Measurements from ENCODE around the gene REP15. TPM values are rescaled to one million over a fixed set of nuclear protein-coding genes. Genes with fewer than 3 reads are reported as not detected.
"Not testable (repeated sequence)": the region's sequence is repeated elsewhere in the genome, so short reads cannot be mapped to it uniquely, and the experiment has no call there.

Gene REP15
- total and polyA plus RNA-seq, 7 donors: 0.39 to 2.7 (median 0.73) TPM

DNA sequence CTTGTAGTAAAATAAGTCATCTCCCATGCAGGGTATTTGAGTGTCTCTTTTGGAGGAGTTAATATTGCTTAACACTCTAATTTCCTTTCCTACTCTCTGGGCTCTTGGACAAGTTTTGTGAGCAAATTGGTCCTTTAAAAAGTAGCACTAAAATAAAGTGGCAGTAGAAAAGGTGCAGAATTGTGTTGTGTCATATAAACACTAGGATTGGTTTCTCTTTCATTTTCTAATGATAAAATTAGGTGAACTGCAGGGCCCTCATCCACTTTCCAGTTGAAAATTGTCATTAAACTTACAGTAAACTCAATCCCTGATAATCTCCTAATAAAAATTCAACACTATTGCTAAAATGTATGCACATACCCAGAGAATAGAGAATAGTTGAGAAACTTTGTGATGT lies 42.6 kb upstream of the REP15 start:
- intact Hi-C loops (cut with DNase I): loop anchor here (5.0 kb wide), 2 partner anchors 126 to 221 kb away; no protein-coding TSS in a partner anchor
- no peak overlapping the region for H3K27ac ChIP-seq
- no peak for ATAC-seq
- no peaks in the 10 kb centered on the region for H3K27me3 ChIP-seq (ENCODE audit: insufficient read depth in 3 of 3, low read length in 2 of 3)
- TF ChIP-seq, protein P1, sequence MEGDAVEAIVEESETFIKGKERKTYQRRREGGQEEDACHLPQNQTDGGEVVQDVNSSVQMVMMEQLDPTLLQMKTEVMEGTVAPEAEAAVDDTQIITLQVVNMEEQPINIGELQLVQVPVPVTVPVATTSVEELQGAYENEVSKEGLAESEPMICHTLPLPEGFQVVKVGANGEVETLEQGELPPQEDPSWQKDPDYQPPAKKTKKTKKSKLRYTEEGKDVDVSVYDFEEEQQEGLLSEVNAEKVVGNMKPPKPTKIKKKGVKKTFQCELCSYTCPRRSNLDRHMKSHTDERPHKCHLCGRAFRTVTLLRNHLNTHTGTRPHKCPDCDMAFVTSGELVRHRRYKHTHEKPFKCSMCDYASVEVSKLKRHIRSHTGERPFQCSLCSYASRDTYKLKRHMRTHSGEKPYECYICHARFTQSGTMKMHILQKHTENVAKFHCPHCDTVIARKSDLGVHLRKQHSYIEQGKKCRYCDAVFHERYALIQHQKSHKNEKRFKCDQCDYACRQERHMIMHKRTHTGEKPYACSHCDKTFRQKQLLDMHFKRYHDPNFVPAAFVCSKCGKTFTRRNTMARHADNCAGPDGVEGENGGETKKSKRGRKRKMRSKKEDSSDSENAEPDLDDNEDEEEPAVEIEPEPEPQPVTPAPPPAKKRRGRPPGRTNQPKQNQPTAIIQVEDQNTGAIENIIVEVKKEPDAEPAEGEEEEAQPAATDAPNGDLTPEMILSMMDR (IDR thresholded peaks at IDR 0.05): no peak
- peaks cover 0 to 53% of the 10 kb centered on the region in 2 donors for H3K36me3 ChIP-seq (ENCODE audit: insufficient read depth in 1 of 2, low read depth in 1 of 2)
- H3K4me3 ChIP-seq: no peak overlapping the region
- no peaks in the 10 kb centered on the region for H3K9me3 ChIP-seq
- no peaks in the 10 kb centered on the region for H3K4me1 ChIP-seq
- DNase-seq: no peak

DNA sequence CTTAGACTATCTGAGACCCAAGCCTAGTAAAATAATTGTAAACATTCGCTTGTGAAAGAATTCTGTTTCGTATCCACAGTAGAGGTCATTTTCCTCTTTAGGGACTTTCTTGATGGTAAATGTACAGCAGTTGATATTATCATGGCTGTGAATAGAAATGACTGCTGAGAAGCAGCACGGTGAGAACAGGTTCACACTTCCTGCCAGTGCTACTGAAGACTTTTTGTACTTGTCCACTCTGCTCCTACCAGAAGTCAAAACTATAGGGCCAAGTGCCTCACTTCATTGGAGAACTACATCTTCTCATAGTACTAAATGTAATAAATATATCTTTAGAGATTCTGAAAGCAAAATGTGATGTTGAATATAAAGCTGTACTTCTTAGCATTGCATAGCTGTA lies 40.8 kb upstream of the REP15 start:
- 78 to 85% (median 78%) methylated on average over 3 of the region's 3 CpGs for WGBS, 3 donors
- ATAC-seq; intact Hi-C loops (cut with DNase I); H3K4me3 ChIP-seq; H3K9me3 ChIP-seq; H3K27me3 ChIP-seq (ENCODE audit: insufficient read depth in 3 of 3, low read length in 2 of 3); DNase-seq; H3K27ac ChIP-seq; H3K4me1 ChIP-seq: not testable (repeated sequence)
- H3K36me3 ChIP-seq (ENCODE audit: insufficient read depth in 1 of 2, low read depth in 1 of 2): peaks cover 0 to 57% of the 10 kb centered on the region in 2 donors

DNA sequence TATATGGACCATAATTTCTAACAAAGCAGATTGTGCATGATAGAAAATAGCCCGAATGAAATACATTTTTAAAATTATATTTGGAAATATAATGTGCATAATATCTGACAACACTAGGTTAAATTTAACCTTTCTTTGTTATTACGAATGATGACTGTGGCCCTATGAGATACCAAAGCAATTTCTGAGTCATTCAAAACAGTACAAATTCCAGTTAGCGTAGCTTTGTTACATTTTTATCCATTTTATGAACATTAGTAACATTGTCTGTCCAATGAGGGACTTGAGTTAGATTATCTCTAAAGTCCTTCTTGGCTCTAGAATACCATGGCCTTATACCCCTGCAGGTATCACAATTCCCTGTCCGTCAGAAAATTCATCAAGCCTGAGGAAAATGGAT lies 39.0 kb upstream of the REP15 start:
- TF ChIP-seq, protein P1 (IDR thresholded peaks at IDR 0.05): no peak
- DNase-seq (no peak), ATAC-seq (no peak)
- no peaks in the 10 kb centered on the region for H3K27me3 ChIP-seq (ENCODE audit: insufficient read depth in 3 of 3, low read length in 2 of 3)
- H3K4me3 ChIP-seq: no peak overlapping the region
- WGBS, 3 donors: 79 to 97% (median 97%) methylated on average over 4 of the region's 4 CpGs
- H3K27ac ChIP-seq: no peak overlapping the region
- intact Hi-C loops (cut with DNase I): no loop called here
- H3K36me3 ChIP-seq (ENCODE audit: insufficient read depth in 1 of 2, low read depth in 1 of 2): peaks cover 0 to 67% of the 10 kb centered on the region in 2 donors
- H3K9me3 ChIP-seq: no peaks in the 10 kb centered on the region
- no peaks in the 10 kb centered on the region for H3K4me1 ChIP-seq

DNA sequence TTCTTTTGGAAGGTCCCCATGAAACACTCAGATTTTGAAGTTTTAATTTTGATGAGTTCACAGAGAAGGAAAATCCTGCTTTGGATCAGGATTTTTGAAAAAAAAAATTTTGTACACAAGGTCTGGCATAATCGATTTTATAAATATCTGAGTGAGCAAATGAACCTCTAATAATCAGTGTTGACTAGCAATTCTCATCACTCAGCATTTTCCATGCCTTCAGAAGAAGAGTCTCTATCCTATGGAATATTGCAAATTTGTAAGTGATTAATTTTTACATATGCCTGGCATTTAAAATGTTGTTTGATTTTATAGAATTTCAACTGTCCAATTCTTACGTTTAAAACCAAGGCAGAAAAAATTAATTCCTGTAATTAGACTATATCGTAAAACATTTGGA lies 30.5 kb upstream of the REP15 start:
- intact Hi-C loops (cut with DNase I): no loop called here
- ATAC-seq (no peak), DNase-seq (no peak)
- Histone ChIP-seq H3K27ac (no peak overlapping the region), H3K4me3 (no peak overlapping the region), H3K36me3 (ENCODE audit: insufficient read depth in 1 of 2, low read depth in 1 of 2) (peaks cover 2 to 79% of the 10 kb centered on the region in 2 donors), H3K27me3 (ENCODE audit: insufficient read depth in 3 of 3, low read length in 2 of 3) (no peaks in the 10 kb centered on the region), H3K9me3 (no peaks in the 10 kb centered on the region), H3K4me1 (no peaks in the 10 kb centered on the region)
- WGBS, 3 donors: 76 to 90% (median 89%) methylated on average over 3 of the region's 3 CpGs
- TF ChIP-seq, protein P1 (IDR thresholded peaks at IDR 0.05): no peak

DNA sequence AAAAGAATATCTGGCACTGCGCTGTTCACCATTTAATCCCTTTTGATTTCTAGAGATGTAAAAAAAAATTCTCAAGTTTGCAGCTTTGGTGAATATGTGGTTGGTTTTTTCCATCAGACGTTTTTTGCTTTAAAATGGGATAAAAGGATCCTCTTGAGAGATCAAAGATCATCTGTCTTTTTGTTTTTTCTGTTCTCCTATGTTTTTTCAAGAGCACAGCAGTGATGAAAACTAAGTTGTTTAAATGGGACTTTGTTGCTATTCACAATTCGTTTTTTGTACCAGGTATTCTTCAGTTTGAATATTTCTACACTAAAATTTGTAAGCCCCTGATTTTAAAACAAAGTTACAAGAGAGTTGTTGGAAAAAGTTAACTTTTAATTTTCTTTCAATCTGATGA lies 29.7 kb upstream of the REP15 start:
- Histone ChIP-seq H3K27me3 (ENCODE audit: insufficient read depth in 3 of 3, low read length in 2 of 3) (no peaks in the 10 kb centered on the region), H3K4me3 (no peak overlapping the region), H3K27ac (no peak overlapping the region), H3K9me3 (no peaks in the 10 kb centered on the region), H3K36me3 (ENCODE audit: insufficient read depth in 1 of 2, low read depth in 1 of 2) (peaks cover 4 to 71% of the 10 kb centered on the region in 2 donors), H3K4me1 (no peaks in the 10 kb centered on the region)
- WGBS, 3 donors: 58 to 64% (median 58%) methylated on average over 3 of the region's 3 CpGs
- intact Hi-C loops (cut with DNase I): no loop called here
- DNase-seq (no peak), ATAC-seq (no peak)
- TF ChIP-seq, protein P1 (IDR thresholded peaks at IDR 0.05): no peak

All from psoas muscle (tissue), 8 donors.